ENCODE data around the gene TBATA. TPM values are rescaled to one million over a fixed set of nuclear protein-coding genes. Genes with fewer than 3 reads are reported as not detected.

The TBATA gene
- total and polyA plus RNA-seq, 4 experiments from 2014 or later: not detected

GRCh38 chr10:70732569-70732968 lies 52.6 kb downstream of the TBATA start:
- no peak overlapping the region for H3K27ac ChIP-seq (ENCODE audit: low read depth, low read length)
- H3K4me1 Mint-ChIP-seq: no peaks in the 10 kb centered on the region
- POLR2A ChIA-PET (ENCODE audit: partially characterized antibody): no interaction called here
- H3K9me3 ChIP-seq (ENCODE audit: control insufficient read depth in 1 of 2, low read length in 2 of 2): no peaks in the 10 kb centered on the region
- no peak overlapping the region for H3K27ac Mint-ChIP-seq
- no peak overlapping the region for H3K4me3 Mint-ChIP-seq
- H3K9me3 Mint-ChIP-seq: no peaks in the 10 kb centered on the region
- H3K36me3 ChIP-seq (ENCODE audit: insufficient read depth, low read length): no peaks in the 10 kb centered on the region
- H3K4me1 ChIP-seq (ENCODE audit: insufficient read depth, low read length): no peaks in the 10 kb centered on the region
- no peaks in the 10 kb centered on the region for H3K27me3 Mint-ChIP-seq
- CTCF ChIA-PET (ENCODE audit: partially characterized antibody): no interaction called here
- DNase-seq: no peak
- no peak overlapping the region for H3K4me3 ChIP-seq (ENCODE audit: low read length in 2 of 2)
- intact Hi-C loops (cut with micrococcal nuclease): no loop called here
- no peaks in the 10 kb centered on the region for H3K36me3 Mint-ChIP-seq
- H3K27me3 ChIP-seq (ENCODE audit: insufficient read depth, low read length): no peaks in the 10 kb centered on the region

- ChIA-PET CTCF (ENCODE audit: partially characterized antibody) (interaction anchor here (0.8 kb wide), 1 partner anchor 15 kb away, joined by 3 read pairs; no protein-coding TSS in a partner anchor), POLR2A (ENCODE audit: partially characterized antibody) (no interaction called here)
- H3K27me3 ChIP-seq (ENCODE audit: insufficient read depth, low read length): no peaks in the 10 kb centered on the region
- H3K27ac ChIP-seq (ENCODE audit: low read depth, low read length): no peak overlapping the region
- no peaks in the 10 kb centered on the region for H3K9me3 ChIP-seq (ENCODE audit: control insufficient read depth in 1 of 2, low read length in 2 of 2)
- H3K36me3 Mint-ChIP-seq: no peaks in the 10 kb centered on the region
- H3K36me3 ChIP-seq (ENCODE audit: insufficient read depth, low read length): no peaks in the 10 kb centered on the region
- no peak overlapping the region for H3K27ac Mint-ChIP-seq
- no peaks in the 10 kb centered on the region for H3K9me3 Mint-ChIP-seq
- no peak overlapping the region for H3K4me3 Mint-ChIP-seq
- no peak overlapping the region for H3K4me3 ChIP-seq (ENCODE audit: low read length in 2 of 2)
- H3K4me1 Mint-ChIP-seq: no peaks in the 10 kb centered on the region
- intact Hi-C loops (cut with micrococcal nuclease): no loop called here
- no peaks in the 10 kb centered on the region for H3K27me3 Mint-ChIP-seq
- DNase-seq: no peak
- no peaks in the 10 kb centered on the region for H3K4me1 ChIP-seq (ENCODE audit: insufficient read depth, low read length)
Observed at GRCh38 chr10:70730955-70731354, 54.2 kb downstream of the TBATA start.

- POLR2A ChIA-PET (ENCODE audit: partially characterized antibody): no interaction called here
- no peak overlapping the region for H3K27ac Mint-ChIP-seq
- no peaks in the 10 kb centered on the region for H3K36me3 ChIP-seq (ENCODE audit: insufficient read depth, low read length)
- no peaks in the 10 kb centered on the region for H3K9me3 Mint-ChIP-seq
- no peaks in the 10 kb centered on the region for H3K9me3 ChIP-seq (ENCODE audit: control insufficient read depth in 1 of 2, low read length in 2 of 2)
- no peaks in the 10 kb centered on the region for H3K36me3 Mint-ChIP-seq
- intact Hi-C loops (cut with micrococcal nuclease): no loop called here
- no peaks in the 10 kb centered on the region for H3K27me3 Mint-ChIP-seq
- no peak overlapping the region for H3K27ac ChIP-seq (ENCODE audit: low read depth, low read length)
- H3K4me3 ChIP-seq (ENCODE audit: low read length in 2 of 2): no peak overlapping the region
- DNase-seq: no peak
- no peaks in the 10 kb centered on the region for H3K4me1 Mint-ChIP-seq
- no peaks in the 10 kb centered on the region for H3K4me1 ChIP-seq (ENCODE audit: insufficient read depth, low read length)
- H3K4me3 Mint-ChIP-seq: no peak overlapping the region
- no peaks in the 10 kb centered on the region for H3K27me3 ChIP-seq (ENCODE audit: insufficient read depth, low read length)
- CTCF ChIA-PET (ENCODE audit: partially characterized antibody): no interaction called here
Observed at GRCh38 chr10:70729763-70730357, 55.3 kb downstream of the TBATA start.

- H3K9me3 ChIP-seq (ENCODE audit: control insufficient read depth in 1 of 2, low read length in 2 of 2): no peaks in the 10 kb centered on the region
- POLR2A ChIA-PET (ENCODE audit: partially characterized antibody): no interaction called here
- Mint-ChIP-seq H3K9me3 (no peaks in the 10 kb centered on the region), H3K4me1 (no peaks in the 10 kb centered on the region), H3K27ac (no peak overlapping the region), H3K4me3 (no peak overlapping the region), H3K27me3 (no peaks in the 10 kb centered on the region), H3K36me3 (no peaks in the 10 kb centered on the region)
- CTCF ChIA-PET (ENCODE audit: partially characterized antibody): no interaction called here
- H3K36me3 ChIP-seq (ENCODE audit: insufficient read depth, low read length): no peaks in the 10 kb centered on the region
- no peaks in the 10 kb centered on the region for H3K27me3 ChIP-seq (ENCODE audit: insufficient read depth, low read length)
- H3K27ac ChIP-seq (ENCODE audit: low read depth, low read length): no peak overlapping the region
- H3K4me3 ChIP-seq (ENCODE audit: low read length in 2 of 2): no peak overlapping the region
- DNase-seq: no peak
- H3K4me1 ChIP-seq (ENCODE audit: insufficient read depth, low read length): no peaks in the 10 kb centered on the region
- intact Hi-C loops (cut with micrococcal nuclease): no loop called here
Observed at GRCh38 chr10:70728328-70728727, 56.8 kb downstream of the TBATA start.

- intact Hi-C loops (cut with micrococcal nuclease): no loop called here
- no peaks in the 10 kb centered on the region for H3K4me1 ChIP-seq (ENCODE audit: insufficient read depth, low read length)
- no peaks in the 10 kb centered on the region for H3K36me3 ChIP-seq (ENCODE audit: insufficient read depth, low read length)
- no peak overlapping the region for H3K4me3 ChIP-seq (ENCODE audit: low read length in 2 of 2)
- H3K27me3 Mint-ChIP-seq: no peaks in the 10 kb centered on the region
- no peaks in the 10 kb centered on the region for H3K4me1 Mint-ChIP-seq
- ChIA-PET CTCF (ENCODE audit: partially characterized antibody) (no interaction called here), POLR2A (ENCODE audit: partially characterized antibody) (no interaction called here)
- H3K4me3 Mint-ChIP-seq: no peak overlapping the region
- H3K27me3 ChIP-seq (ENCODE audit: insufficient read depth, low read length): no peaks in the 10 kb centered on the region
- H3K9me3 Mint-ChIP-seq: no peaks in the 10 kb centered on the region
- no peaks in the 10 kb centered on the region for H3K36me3 Mint-ChIP-seq
- H3K9me3 ChIP-seq (ENCODE audit: control insufficient read depth in 1 of 2, low read length in 2 of 2): no peaks in the 10 kb centered on the region
- no peak overlapping the region for H3K27ac ChIP-seq (ENCODE audit: low read depth, low read length)
- no peak overlapping the region for H3K27ac Mint-ChIP-seq
- DNase-seq: no peak
Observed at GRCh38 chr10:70726909-70727495, 58.2 kb downstream of the TBATA start.

GRCh38 chr10:70723771-70724170 lies 61.4 kb downstream of the TBATA start:
- intact Hi-C loops (cut with micrococcal nuclease): no loop called here
- Histone ChIP-seq H3K27ac (ENCODE audit: low read depth, low read length) (no peak overlapping the region), H3K4me1 (ENCODE audit: insufficient read depth, low read length) (no peaks in the 10 kb centered on the region), H3K9me3 (ENCODE audit: control insufficient read depth in 1 of 2, low read length in 2 of 2) (no peaks in the 10 kb centered on the region), H3K4me3 (ENCODE audit: low read length in 2 of 2) (no peak overlapping the region), H3K27me3 (ENCODE audit: insufficient read depth, low read length) (no peaks in the 10 kb centered on the region), H3K36me3 (ENCODE audit: insufficient read depth, low read length) (no peaks in the 10 kb centered on the region)
- CTCF ChIA-PET (ENCODE audit: partially characterized antibody): no interaction called here
- DNase-seq: no peak
- H3K4me3 Mint-ChIP-seq: no peak overlapping the region
- no peaks in the 10 kb centered on the region for H3K36me3 Mint-ChIP-seq
- POLR2A ChIA-PET (ENCODE audit: partially characterized antibody): no interaction called here
- no peaks in the 10 kb centered on the region for H3K27me3 Mint-ChIP-seq
- H3K9me3 Mint-ChIP-seq: no peaks in the 10 kb centered on the region
- H3K4me1 Mint-ChIP-seq: no peaks in the 10 kb centered on the region
- H3K27ac Mint-ChIP-seq: no peak overlapping the region

- no peak for DNase-seq
- Histone ChIP-seq H3K4me1 (ENCODE audit: insufficient read depth, low read length) (no peaks in the 10 kb centered on the region), H3K27ac (ENCODE audit: low read depth, low read length) (no peak overlapping the region), H3K4me3 (ENCODE audit: low read length in 2 of 2) (no peak overlapping the region), H3K36me3 (ENCODE audit: insufficient read depth, low read length) (no peaks in the 10 kb centered on the region), H3K27me3 (ENCODE audit: insufficient read depth, low read length) (no peaks in the 10 kb centered on the region), H3K9me3 (ENCODE audit: control insufficient read depth in 1 of 2, low read length in 2 of 2) (no peaks in the 10 kb centered on the region)
- ChIA-PET POLR2A (ENCODE audit: partially characterized antibody) (no interaction called here), CTCF (ENCODE audit: partially characterized antibody) (no interaction called here)
- H3K27ac Mint-ChIP-seq: no peak overlapping the region
- no peak overlapping the region for H3K4me3 Mint-ChIP-seq
- intact Hi-C loops (cut with micrococcal nuclease): no loop called here
- no peaks in the 10 kb centered on the region for H3K9me3 Mint-ChIP-seq
- H3K4me1 Mint-ChIP-seq: no peaks in the 10 kb centered on the region
- H3K36me3 Mint-ChIP-seq: no peaks in the 10 kb centered on the region
- H3K27me3 Mint-ChIP-seq: no peaks in the 10 kb centered on the region
Observed at GRCh38 chr10:70722820-70723424, 62.3 kb downstream of the TBATA start.
